ENCODE measurements around the gene AKAP8L.
"Not testable (repeated sequence)": the region's sequence is repeated elsewhere in the genome, so short reads cannot be mapped to it uniquely, and the experiment has no call there.

The AKAP8L gene

GRCh38 chr19:15417699-15418098, 1.1 kb downstream of the AKAP8L start:
- no peak for DNase-seq

GRCh38 chr19:15412832-15413231, 6.0 kb downstream of the AKAP8L start:
- DNase-seq, result no peak

GRCh38 chr19:15411351-15411750, 7.4 kb downstream of the AKAP8L start:
- DNase-seq, result not testable (repeated sequence)

- no peak for DNase-seq
Measured at GRCh38 chr19:15404780-15405211, 14.0 kb downstream of the AKAP8L start.

DNA sequence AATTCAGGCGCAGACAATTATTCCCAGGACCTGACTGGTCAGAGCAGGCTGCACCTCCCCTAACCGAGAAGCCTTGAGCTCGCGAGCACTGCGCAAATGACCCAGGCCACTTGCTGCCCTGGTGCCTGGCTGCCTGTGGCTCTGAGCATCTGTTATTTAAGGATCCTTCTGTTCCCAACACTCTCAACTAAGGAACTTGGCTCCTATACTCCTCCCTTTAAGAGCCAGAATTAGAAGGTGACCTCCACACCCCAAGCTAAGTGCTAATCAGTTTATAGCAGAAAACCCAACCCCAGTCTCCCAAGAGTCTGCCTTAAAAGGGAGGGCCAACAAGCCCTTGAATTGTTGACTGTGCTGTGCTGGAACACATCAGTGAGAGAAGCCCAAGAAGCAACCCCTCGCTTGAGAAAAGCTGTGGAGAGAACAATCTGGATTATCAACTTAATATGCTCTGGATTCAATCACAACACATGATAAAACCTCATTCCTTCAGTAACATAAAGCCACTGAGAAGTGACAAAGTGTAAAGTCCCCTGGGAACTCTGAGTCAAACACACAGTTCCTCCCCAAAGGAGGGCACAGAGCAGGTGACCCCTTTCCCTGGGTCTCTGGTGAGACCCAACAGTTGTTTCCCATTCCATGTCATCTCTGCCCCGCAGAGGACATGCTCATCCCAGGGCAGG, 14.6 kb downstream of the AKAP8L start:
- DNase-seq, result no peak

GRCh38 chr19:15403151-15403531, 15.6 kb downstream of the AKAP8L start:
- no peak for DNase-seq

- DNase-seq, result no peak
Measured at GRCh38 chr19:15402411-15403150, 16.2 kb downstream of the AKAP8L start.

DNA sequence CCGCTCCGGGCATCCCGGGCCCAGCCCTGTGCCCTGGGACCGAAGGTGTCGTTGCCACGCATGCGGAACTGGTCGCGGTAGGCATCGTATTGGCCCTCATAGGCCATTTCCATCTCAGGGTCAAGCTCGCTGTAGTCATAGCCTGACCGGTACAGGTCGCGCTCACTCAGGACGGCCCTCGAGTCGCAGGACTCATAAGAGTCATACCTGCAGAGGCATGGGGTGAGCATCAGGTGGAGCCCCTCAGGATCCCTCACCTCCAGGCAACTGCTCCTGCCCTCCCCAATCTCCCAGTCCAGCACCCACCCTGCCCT, 17.4 kb downstream of the AKAP8L start:
- no peak for DNase-seq

- no peak for DNase-seq
Measured at GRCh38 chr19:15400521-15401396, 18.0 kb downstream of the AKAP8L start.

DNA sequence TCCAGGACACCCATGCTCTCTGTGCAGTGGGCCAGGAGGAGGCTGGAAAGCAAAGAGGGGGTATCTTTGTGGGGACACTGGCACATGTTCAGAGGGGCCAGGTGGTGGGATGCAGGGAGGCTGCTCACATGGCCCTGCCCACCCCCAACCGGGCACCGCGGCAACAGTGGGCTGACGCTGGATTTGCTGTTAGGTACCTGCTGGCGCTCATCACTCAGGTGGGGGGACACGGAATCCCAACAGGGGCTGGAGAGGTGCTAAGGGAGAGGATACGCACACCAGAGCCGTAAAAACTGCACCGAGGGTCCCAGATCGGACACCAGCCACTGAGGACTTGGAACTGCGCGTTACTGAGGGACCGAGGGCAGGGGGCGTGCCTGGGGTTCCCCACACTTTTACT, 19.2 kb downstream of the AKAP8L start:
- no peak for DNase-seq

DNA sequence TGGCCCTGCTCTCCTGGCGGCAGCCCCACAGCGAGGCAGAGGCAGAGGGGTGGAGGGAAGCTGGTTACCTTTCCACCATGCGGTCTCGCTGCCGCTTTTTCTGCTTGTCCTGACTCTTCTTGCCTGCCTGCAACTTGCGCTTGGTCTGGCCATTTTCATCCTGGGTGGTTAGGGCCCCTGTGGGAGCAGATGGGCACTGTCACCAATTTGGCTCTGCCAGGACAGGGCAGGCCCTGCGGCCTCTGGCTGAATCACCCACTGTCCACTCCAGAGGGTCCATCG, 19.6 kb downstream of the AKAP8L start:
- no peak for DNase-seq

DNA sequence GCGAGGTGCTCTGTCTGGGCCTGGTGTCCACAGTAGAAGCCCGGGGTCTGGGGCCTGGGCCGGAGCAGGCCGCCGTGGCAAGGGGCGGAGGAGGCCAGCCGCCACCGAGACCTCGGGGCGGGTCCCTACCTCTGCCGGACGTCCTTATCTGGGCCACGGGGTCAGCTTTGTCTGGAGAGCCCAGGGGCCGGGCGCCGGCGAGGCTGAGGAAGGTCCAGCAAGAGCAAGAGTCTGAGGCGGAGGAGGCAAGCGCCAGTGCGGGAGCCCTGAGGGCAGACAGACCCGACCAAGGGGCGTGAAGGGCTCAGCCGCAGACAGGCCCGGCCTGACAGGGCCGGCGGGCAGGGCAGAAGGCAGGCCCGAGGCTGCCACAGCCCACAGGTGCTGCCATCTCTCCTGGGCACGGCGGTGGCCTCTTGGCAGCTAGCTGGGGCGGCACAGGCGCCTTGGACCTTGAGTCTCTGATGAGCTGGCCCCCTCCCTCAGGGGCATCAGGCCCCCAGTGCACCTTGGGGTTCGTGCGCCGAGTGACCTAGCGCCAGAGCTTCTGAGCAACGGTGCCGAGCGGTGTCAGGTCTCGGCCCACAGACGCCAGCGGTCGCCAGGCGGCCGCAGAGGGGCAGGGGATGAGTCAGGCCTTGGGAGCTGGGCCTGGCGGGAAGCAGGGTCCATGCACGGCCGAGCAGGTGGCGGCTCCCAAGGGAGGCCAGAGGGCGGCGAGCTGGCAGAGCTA, 20.1 kb downstream of the AKAP8L start:
- no peak for DNase-seq

GRCh38 chr19:15397782-15398181, 21.0 kb downstream of the AKAP8L start:
- DNase-seq, result no peak

DNA sequence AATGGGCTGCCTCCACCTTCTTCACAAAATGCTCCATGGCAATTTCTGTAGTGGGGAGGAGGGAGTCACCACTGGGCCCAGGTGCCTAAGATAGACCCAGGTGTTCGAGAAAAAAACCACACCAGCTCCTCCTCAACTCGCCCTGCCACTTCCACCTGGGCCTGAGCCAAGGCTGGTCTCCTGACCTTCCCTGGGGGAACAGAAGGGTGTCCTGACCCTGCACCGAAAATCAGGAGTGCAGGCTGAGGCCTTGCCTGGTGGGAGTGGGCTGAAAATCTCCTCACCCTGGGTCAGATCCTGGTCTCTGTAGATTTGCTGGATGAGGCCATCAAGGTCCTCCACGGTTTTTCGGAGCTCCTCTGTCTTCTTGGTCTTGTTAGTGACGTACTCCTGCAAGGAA, 21.6 kb downstream of the AKAP8L start:
- no peak for DNase-seq

DNA sequence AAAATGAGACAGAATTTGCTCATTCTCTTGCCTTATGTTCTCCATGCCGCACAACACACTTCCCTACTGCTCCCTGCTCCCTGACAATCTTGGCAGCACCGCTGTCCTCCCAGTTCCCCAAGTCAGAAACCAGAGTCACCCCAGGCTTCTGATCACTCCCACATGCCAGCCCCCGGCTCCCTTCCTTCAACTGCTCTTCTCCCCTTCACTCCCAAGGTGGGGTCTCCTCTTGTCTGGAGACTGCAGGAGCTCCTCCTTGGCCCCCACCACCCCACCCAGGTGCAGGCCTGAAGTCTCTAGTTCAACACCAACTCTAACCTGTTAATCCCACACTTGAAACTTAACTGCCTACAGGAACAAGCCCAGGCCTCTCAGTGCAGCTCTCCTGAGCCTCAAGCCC, 22.4 kb downstream of the AKAP8L start:
- DNase-seq, result no peak

GRCh38 chr19:15395251-15395650, 23.5 kb downstream of the AKAP8L start:
- not testable (repeated sequence) for DNase-seq

- DNase-seq, result no peak
Measured at GRCh38 chr19:15394426-15394825, 24.4 kb downstream of the AKAP8L start.

DNA sequence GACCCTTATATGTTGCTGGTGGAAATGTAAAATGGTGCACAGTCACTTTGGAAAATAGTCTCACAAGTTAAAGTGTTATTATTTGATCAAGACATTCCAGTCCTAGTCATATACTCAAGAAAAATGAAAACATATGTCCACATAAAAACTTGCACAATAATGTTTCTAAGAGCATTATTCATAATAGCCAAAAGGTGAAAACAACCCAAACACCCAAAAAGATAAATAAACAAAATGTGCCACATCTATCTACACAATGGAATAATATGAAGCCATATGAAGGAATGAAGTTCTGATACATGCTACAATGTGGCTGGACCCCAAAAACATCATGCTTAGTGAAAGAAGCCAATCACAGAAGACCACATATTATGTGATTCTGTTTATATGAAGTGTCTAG, 24.8 kb downstream of the AKAP8L start:
- no peak for DNase-seq

GRCh38 chr19:15390814-15391213, 28.0 kb downstream of the AKAP8L start:
- no peak for DNase-seq

DNA sequence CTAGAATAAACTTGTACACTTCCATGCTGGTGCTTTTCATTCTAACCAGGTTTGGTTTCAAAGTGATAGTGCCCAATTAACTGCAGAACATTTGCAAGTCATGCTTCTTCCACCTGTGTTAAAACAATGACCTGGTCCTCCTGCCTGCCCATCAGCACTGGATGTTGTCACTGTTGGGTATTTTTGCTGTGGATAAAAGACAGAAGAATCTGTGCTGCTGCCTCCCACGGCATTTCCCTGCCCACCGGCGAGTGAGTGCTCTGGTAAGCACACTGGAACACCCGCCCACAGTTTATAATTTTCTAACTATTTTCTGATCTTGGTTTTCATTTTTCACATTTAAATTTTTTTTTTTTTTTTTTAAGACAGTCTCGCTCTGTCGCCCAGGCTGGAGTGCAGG, 36.9 kb downstream of the AKAP8L start:
- DNase-seq, result no peak

GRCh38 chr19:15381429-15381828, 37.4 kb downstream of the AKAP8L start:
- no peak for DNase-seq

DNA sequence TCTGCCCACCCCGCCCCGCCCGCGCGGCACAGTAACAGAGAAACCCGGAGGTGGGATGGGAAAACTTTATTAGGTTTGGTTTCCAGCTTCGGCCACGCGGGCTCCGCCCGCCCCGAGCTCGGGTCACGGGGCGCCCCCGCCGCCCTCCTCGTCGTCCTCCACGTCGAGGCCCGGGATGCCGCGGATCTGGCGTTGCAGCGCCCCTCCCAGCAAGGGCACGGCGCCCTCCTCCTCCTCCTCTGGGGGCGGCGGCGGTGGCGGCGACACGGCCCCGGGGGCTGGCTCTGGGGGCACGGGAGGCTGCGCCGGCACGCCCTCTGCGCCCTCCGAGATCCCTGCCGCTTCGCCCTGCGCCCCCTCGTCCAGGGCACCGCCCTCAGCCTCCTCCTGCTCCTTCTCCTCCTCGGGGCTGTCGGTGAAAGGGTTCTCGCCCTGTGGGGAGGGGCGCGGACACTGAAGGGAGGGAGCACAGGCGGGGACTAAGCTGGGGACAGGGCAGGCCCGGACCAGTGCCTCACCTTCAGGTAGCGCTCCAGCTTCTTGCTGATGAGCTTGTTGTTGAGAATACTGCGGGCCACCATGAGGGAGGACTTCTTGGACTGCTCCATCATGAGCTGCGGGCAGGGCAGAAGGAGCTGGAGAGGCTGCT, 38.7 kb downstream of the AKAP8L start:
- no peak for DNase-seq
